ENCODE measurements around the gene DIS3L2. TPM values are rescaled to one million over a fixed set of nuclear protein-coding genes. Genes with fewer than 3 reads are reported as not detected.
"Not testable (repeated sequence)": the region's sequence is repeated elsewhere in the genome, so short reads cannot be mapped to it uniquely, and the experiment has no call there.

DIS3L2 gene
- total RNA-seq, 2 donors from 2014 or later: 55.5 to 67.2 TPM

GRCh38 chr2:232139786-232140562 is 178.5 kb downstream of the DIS3L2 start:
- no peaks in the 10 kb centered on the region for H3K9me3 ChIP-seq (ENCODE audit: control insufficient read depth, low read length, poor library complexity, severe bottlenecking)
- Mint-ChIP-seq H3K27ac (peak overlapping the region; percentile 80), H3K4me3 (no peak overlapping the region), H3K27me3 (no peaks in the 10 kb centered on the region), H3K36me3 (ENCODE audit: low read depth) (peaks cover 3% of the 10 kb centered on the region), H3K4me1 (peaks cover 26% of the 10 kb centered on the region)
- no peak for DNase-seq
- ATAC-seq: no peak

DNA sequence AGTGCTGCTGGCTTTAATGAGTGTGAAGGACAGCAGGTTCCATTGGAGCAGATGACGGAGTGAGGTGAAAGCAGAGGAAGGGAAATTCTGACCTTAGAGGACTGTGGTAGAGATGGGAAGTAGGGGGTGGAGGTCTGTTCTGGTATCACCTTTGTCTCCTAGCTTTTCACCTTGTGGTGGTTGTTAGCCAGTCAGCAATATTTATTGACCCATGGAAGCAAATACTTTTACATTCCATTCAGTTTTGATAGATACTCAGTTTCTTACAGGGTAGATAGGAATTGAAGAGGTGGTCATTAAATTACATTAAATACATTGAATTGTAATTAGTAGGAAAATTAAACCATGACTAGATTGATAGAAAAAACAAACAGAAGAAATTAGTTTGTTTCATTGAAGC is 180.1 kb downstream of the DIS3L2 start:
- Mint-ChIP-seq H3K4me1 (peaks cover 19% of the 10 kb centered on the region), H3K4me3 (no peak overlapping the region), H3K27ac (no peak overlapping the region), H3K36me3 (ENCODE audit: low read depth) (no peaks in the 10 kb centered on the region), H3K27me3 (no peaks in the 10 kb centered on the region)
- no peak for ATAC-seq
- no peaks in the 10 kb centered on the region for H3K9me3 ChIP-seq (ENCODE audit: control insufficient read depth, low read length, poor library complexity, severe bottlenecking)
- no peak for DNase-seq

GRCh38 chr2:232142049-232142448 is 180.5 kb downstream of the DIS3L2 start:
- Mint-ChIP-seq H3K4me1 (peaks cover 19% of the 10 kb centered on the region), H3K4me3 (no peak overlapping the region), H3K27me3 (no peaks in the 10 kb centered on the region), H3K36me3 (ENCODE audit: low read depth) (no peaks in the 10 kb centered on the region), H3K27ac (no peak overlapping the region)
- ATAC-seq (no peak), DNase-seq (no peak)
- H3K9me3 ChIP-seq (ENCODE audit: control insufficient read depth, low read length, poor library complexity, severe bottlenecking): no peaks in the 10 kb centered on the region

- ATAC-seq (no peak), DNase-seq (no peak)
- Mint-ChIP-seq H3K36me3 (ENCODE audit: low read depth) (no peaks in the 10 kb centered on the region), H3K4me3 (no peak overlapping the region), H3K27ac (no peak overlapping the region), H3K4me1 (peaks cover 19% of the 10 kb centered on the region), H3K27me3 (no peaks in the 10 kb centered on the region)
- no peaks in the 10 kb centered on the region for H3K9me3 ChIP-seq (ENCODE audit: control insufficient read depth, low read length, poor library complexity, severe bottlenecking)
Observed at GRCh38 chr2:232142502-232142901, 181.0 kb downstream of the DIS3L2 start.

- DNase-seq (no peak), ATAC-seq (no peak)
- H3K36me3 Mint-ChIP-seq (ENCODE audit: low read depth): no peaks in the 10 kb centered on the region
- H3K4me3 Mint-ChIP-seq: no peak overlapping the region
- H3K27ac Mint-ChIP-seq: no peak overlapping the region
- peaks cover 4% of the 10 kb centered on the region for H3K4me1 Mint-ChIP-seq
- H3K27me3 Mint-ChIP-seq: no peaks in the 10 kb centered on the region
- no peaks in the 10 kb centered on the region for H3K9me3 ChIP-seq (ENCODE audit: control insufficient read depth, low read length, poor library complexity, severe bottlenecking)
Observed at GRCh38 chr2:232146294-232146693, 184.8 kb downstream of the DIS3L2 start.

DNA sequence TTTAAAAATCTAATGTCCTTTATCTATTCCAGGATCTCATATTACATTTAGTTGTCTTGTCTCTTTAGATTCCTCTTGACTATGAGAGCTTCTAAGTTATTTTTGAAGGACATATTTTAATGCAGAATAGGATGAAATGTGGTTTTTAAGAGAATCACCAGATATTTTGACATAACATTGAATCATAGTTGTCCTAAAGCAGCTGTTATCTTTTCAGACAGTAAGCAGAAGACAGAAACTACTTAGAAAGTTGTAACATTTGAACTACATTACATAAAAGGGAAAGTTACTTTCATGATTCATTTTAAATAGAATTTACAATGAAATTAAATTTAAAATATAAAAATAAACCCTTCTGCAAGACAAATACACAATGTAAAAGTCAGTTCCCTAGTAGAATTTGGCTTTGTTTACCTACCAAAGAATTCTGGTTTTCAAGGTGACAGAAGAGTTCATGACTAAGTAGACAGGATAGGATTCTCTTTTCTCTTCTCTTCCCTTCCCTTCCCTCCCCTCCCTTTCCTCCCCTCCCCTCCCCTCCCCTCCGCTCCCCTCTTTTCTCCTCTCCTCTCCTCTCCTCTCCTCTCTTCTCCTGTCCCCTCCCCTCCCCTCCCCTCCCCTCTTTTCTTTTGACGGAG is 186.0 kb downstream of the DIS3L2 start:
- peaks cover 4% of the 10 kb centered on the region for H3K4me1 Mint-ChIP-seq
- ATAC-seq (no peak), DNase-seq (no peak)
- H3K27ac Mint-ChIP-seq: no peak overlapping the region
- H3K36me3 Mint-ChIP-seq (ENCODE audit: low read depth): no peaks in the 10 kb centered on the region
- no peak overlapping the region for H3K4me3 Mint-ChIP-seq
- no peaks in the 10 kb centered on the region for H3K27me3 Mint-ChIP-seq
- H3K9me3 ChIP-seq (ENCODE audit: control insufficient read depth, low read length, poor library complexity, severe bottlenecking): no peaks in the 10 kb centered on the region

DNA sequence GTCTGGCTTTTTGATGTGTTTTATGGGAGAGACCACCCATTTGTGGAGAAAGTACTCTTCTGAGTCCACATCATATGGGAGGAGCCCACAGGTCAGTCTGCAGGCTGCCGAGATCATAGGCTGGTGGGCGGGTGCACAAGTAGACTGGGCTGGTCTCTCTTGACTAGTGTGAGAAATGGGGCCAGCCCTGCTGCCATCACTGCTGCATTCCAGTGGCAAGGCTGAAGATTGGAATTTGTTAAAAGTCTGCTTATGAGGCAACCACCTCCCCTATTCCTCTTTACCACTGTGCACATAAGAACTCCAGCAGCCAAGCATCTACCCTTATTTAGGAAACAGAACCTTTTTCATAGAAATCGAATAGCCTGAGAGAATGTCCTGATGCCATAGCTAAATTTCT is 200.7 kb downstream of the DIS3L2 start:
- H3K4me3 Mint-ChIP-seq: no peak overlapping the region
- H3K27ac Mint-ChIP-seq: no peak overlapping the region
- H3K9me3 ChIP-seq (ENCODE audit: control insufficient read depth, low read length, poor library complexity, severe bottlenecking): no peaks in the 10 kb centered on the region
- DNase-seq (no peak), ATAC-seq (no peak)
- H3K27me3 Mint-ChIP-seq: no peaks in the 10 kb centered on the region
- peaks cover 10% of the 10 kb centered on the region for H3K36me3 Mint-ChIP-seq (ENCODE audit: low read depth)
- H3K4me1 Mint-ChIP-seq: peaks cover 9% of the 10 kb centered on the region

GRCh38 chr2:232170396-232170795 is 208.9 kb downstream of the DIS3L2 start:
- no peak overlapping the region for H3K4me3 Mint-ChIP-seq
- peaks cover 2% of the 10 kb centered on the region for H3K36me3 Mint-ChIP-seq (ENCODE audit: low read depth)
- H3K27me3 Mint-ChIP-seq: no peaks in the 10 kb centered on the region
- peak overlapping the region; percentile 43 for H3K27ac Mint-ChIP-seq
- no peaks in the 10 kb centered on the region for H3K9me3 ChIP-seq (ENCODE audit: control insufficient read depth, low read length, poor library complexity, severe bottlenecking)
- H3K4me1 Mint-ChIP-seq: peaks cover 9% of the 10 kb centered on the region
- ATAC-seq (no peak), DNase-seq (no peak)

GRCh38 chr2:232174662-232175061 is 213.1 kb downstream of the DIS3L2 start:
- H3K27ac Mint-ChIP-seq: peak overlapping the region; percentile 39
- ATAC-seq: no peak
- peaks cover 7% of the 10 kb centered on the region for H3K4me1 Mint-ChIP-seq
- no peak for DNase-seq
- H3K4me3 Mint-ChIP-seq: no peak overlapping the region
- no peaks in the 10 kb centered on the region for H3K27me3 Mint-ChIP-seq
- H3K9me3 ChIP-seq (ENCODE audit: control insufficient read depth, low read length, poor library complexity, severe bottlenecking): no peaks in the 10 kb centered on the region
- peaks cover 4% of the 10 kb centered on the region for H3K36me3 Mint-ChIP-seq (ENCODE audit: low read depth)

GRCh38 chr2:232176587-232176986 is 215.1 kb downstream of the DIS3L2 start:
- not testable (repeated sequence) for H3K27me3 Mint-ChIP-seq; H3K27ac Mint-ChIP-seq; H3K4me3 Mint-ChIP-seq; H3K4me1 Mint-ChIP-seq; ATAC-seq; H3K36me3 Mint-ChIP-seq (ENCODE audit: low read depth); H3K9me3 ChIP-seq (ENCODE audit: control insufficient read depth, low read length, poor library complexity, severe bottlenecking); DNase-seq

- Mint-ChIP-seq H3K27me3 (no peaks in the 10 kb centered on the region), H3K36me3 (ENCODE audit: low read depth) (peaks cover 8% of the 10 kb centered on the region), H3K27ac (no peak overlapping the region), H3K4me1 (no peaks in the 10 kb centered on the region), H3K4me3 (no peak overlapping the region)
- DNase-seq (no peak), ATAC-seq (no peak)
- no peaks in the 10 kb centered on the region for H3K9me3 ChIP-seq (ENCODE audit: control insufficient read depth, low read length, poor library complexity, severe bottlenecking)
Observed at GRCh38 chr2:232183279-232183678, 221.8 kb downstream of the DIS3L2 start.

GRCh38 chr2:232184346-232184745 is 222.8 kb downstream of the DIS3L2 start:
- no peak for ATAC-seq
- no peaks in the 10 kb centered on the region for H3K4me1 Mint-ChIP-seq
- no peak overlapping the region for H3K27ac Mint-ChIP-seq
- no peak for DNase-seq
- no peak overlapping the region for H3K4me3 Mint-ChIP-seq
- no peaks in the 10 kb centered on the region for H3K9me3 ChIP-seq (ENCODE audit: control insufficient read depth, low read length, poor library complexity, severe bottlenecking)
- H3K27me3 Mint-ChIP-seq: no peaks in the 10 kb centered on the region
- H3K36me3 Mint-ChIP-seq (ENCODE audit: low read depth): peaks cover 8% of the 10 kb centered on the region

DNA sequence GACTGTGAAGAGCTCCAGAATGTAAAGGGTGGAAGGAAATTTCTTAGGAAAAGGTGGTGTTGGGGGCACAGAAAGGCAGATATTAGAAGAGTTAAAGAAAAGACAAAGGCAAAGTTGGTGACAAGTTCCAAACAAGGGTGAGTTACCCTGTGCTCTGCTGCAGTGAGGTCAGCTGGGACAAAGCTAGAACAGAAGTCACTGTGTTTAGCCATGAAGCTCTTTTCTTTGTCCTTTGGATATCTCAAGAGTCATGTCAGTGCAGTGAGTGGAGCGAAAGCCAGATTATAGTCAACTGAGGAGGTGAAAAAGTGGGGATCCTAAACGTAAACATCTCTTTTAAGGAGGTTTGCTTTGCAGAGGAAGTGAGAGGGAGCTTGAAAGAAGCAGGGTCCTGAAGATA is 229.3 kb downstream of the DIS3L2 start:
- no peak overlapping the region for H3K27ac Mint-ChIP-seq
- no peaks in the 10 kb centered on the region for H3K27me3 Mint-ChIP-seq
- ATAC-seq (no peak), DNase-seq (no peak)
- no peaks in the 10 kb centered on the region for H3K4me1 Mint-ChIP-seq
- H3K36me3 Mint-ChIP-seq (ENCODE audit: low read depth): no peaks in the 10 kb centered on the region
- H3K4me3 Mint-ChIP-seq: no peak overlapping the region
- H3K9me3 ChIP-seq (ENCODE audit: control insufficient read depth, low read length, poor library complexity, severe bottlenecking): peaks cover 3% of the 10 kb centered on the region

DNA sequence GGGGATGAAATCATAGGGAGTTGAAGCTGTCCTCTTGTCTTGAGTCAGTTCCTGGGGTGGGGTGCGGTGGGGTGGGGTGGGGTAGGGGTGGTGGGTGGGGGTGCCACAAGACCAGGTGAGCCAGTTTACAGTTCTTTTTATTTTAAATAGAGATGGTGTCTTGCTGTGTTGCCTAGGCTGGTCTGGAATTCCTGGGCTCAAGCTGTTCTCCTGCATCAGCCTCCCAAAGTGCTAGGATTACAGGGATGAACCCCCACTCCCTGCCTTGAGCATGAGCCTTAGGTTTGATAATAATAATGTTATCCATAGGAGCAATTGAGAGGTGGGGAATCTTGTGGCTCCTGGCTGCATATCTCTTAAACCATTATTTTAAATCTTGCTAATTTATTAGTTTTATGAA is 234.0 kb downstream of the DIS3L2 start:
- no peaks in the 10 kb centered on the region for H3K4me1 Mint-ChIP-seq
- H3K4me3 Mint-ChIP-seq: no peak overlapping the region
- peaks cover 3% of the 10 kb centered on the region for H3K9me3 ChIP-seq (ENCODE audit: control insufficient read depth, low read length, poor library complexity, severe bottlenecking)
- H3K36me3 Mint-ChIP-seq (ENCODE audit: low read depth): peaks cover 5% of the 10 kb centered on the region
- DNase-seq: no peak
- no peak for ATAC-seq
- H3K27ac Mint-ChIP-seq: no peak overlapping the region
- H3K27me3 Mint-ChIP-seq: no peaks in the 10 kb centered on the region

Measured in T-helper 17 cell (primary cell).